ENCODE results near the gene PDE4C. TPM values are rescaled to one million over a fixed set of nuclear protein-coding genes. Genes with fewer than 3 reads are reported as not detected.

PDE4C gene
- total and polyA plus RNA-seq, 9 of the 15 experiments (the other 6 are each of a cell fraction or from before 2014, with no cell fraction given): 0.04 to 0.91 (median 0.20) TPM; not detected in 1

- Histone ChIP-seq H3K36me3 (ENCODE audit: control insufficient read depth, insufficient read depth, low read length) (no peaks in the 10 kb centered on the region), H3K79me2 (ENCODE audit: control insufficient read depth, insufficient read depth, low read length) (no peaks in the 10 kb centered on the region), H3K9ac (ENCODE audit: insufficient read depth in 1 of 2, low read depth in 2 of 2, low read length in 2 of 2) (peak overlapping the region in 1 of 2 experiments; percentile 76; a peak in 2 of 4 replicates), H3K9me1 (ENCODE audit: control insufficient read depth, insufficient read depth, low read length) (no peaks in the 10 kb centered on the region), H3K4me2 (ENCODE audit: insufficient read depth, low read length) (no peak overlapping the region), H2AFZ (ENCODE audit: low read depth, low read length) (no peak overlapping the region), H3K9me3 (replicated peaks; ENCODE audit: control insufficient read depth, insufficient read depth, low read depth, low read length) (no peaks in the 10 kb centered on the region), H3K27me3 (ENCODE audit: control insufficient read depth in 2 of 2, insufficient read depth in 2 of 2, low read length in 2 of 2) (no peaks in the 10 kb centered on the region), H3K27ac (ENCODE audit: extremely low read depth, low read depth, low read length) (no peak overlapping the region), H3K4me1 (replicated peaks in 1 of 2; ENCODE audit: control insufficient read depth in 2 of 2, insufficient read depth in 2 of 2, low read length in 2 of 2) (peaks cover 14 to 37% of the 10 kb centered on the region in 2 experiments), H4K20me1 (replicated peaks; ENCODE audit: control insufficient read depth, insufficient read depth, low read length) (no peaks in the 10 kb centered on the region), H3K4me3 (no peak overlapping the region)
- no peak for TF ChIP-seq NR3C1 (CRISPR knock-in tag; IDR thresholded peaks at IDR 0.05)
- peak; percentile 46 for TF ChIP-seq FIP1L1 (IDR thresholded peaks at IDR 0.05; ENCODE audit: low read depth, low read length, poor library complexity, severe bottlenecking)
- 0 out of 2 replicates have a peak, but pooled peaks have one; percentile 20 for TF ChIP-seq RBFOX2 (IDR thresholded peaks at IDR 0.05; ENCODE audit: low read depth, low read length)
- no peak for TF ChIP-seq KAT7 (CRISPR knock-in tag; IDR thresholded peaks at IDR 0.05; ENCODE audit: borderline replicate concordance)
- TF ChIP-seq ZNF717 (CRISPR knock-in tag; IDR thresholded peaks at IDR 0.05): no peak
- TF ChIP-seq ID3 (CRISPR knock-in tag; IDR thresholded peaks at IDR 0.05): no peak
- no peak for TF ChIP-seq ID3 (tag; IDR thresholded peaks at IDR 0.05)
- TF ChIP-seq KAT2B (IDR thresholded peaks at IDR 0.05; ENCODE audit: low read depth, low read length): no peak
- TF ChIP-seq NCOR1 (IDR thresholded peaks at IDR 0.05): no peak
- POLR2A ChIA-PET: interaction anchor here (1.0 to 3.3 kb wide), 3 partner anchors 10 to 123 kb away, joined by 5 to 44 read pairs (median 6); partner anchors contain the start of gene JUND
- in situ Hi-C loops (cut with MboI): no loop called here
- WGBS (ENCODE audit: insufficient coverage, low coverage, missing lambda C conversion rate): 63% methylated on average over 20 of the region's 23 CpGs
- no peak for ATAC-seq
- BruUV-seq (replicated peaks): no TSS peak
- no peak for FAIRE-seq
- CTCF ChIA-PET (ENCODE audit: low intra/inter-chr PET ratio): no interaction called here
- intact Hi-C loops (cut with micrococcal nuclease): no loop called here
- DNase-seq (ENCODE audit: extremely low read depth in 1 of 4, low spot score in 3 of 4): no peak
These were observed 38.8 kb upstream of the PDE4C start for GRCh38 chr19:18264971-18265540.
